ENCODE data around the gene AATK.
"Not testable (repeated sequence)": the region's sequence is repeated elsewhere in the genome, so short reads cannot be mapped to it uniquely, and the experiment has no call there.

The AATK gene

GRCh38 chr17:81086789-81087551 is 79.1 kb downstream of the AATK start:
- no peak for TF ChIP-seq GATA1 (IDR thresholded peaks at IDR 0.05; ENCODE audit: low read depth, low read length)
- no peak for TF ChIP-seq POLR2A (IDR thresholded peaks at IDR 0.05; ENCODE audit: low read length)
- no peak for DNase-seq

DNA sequence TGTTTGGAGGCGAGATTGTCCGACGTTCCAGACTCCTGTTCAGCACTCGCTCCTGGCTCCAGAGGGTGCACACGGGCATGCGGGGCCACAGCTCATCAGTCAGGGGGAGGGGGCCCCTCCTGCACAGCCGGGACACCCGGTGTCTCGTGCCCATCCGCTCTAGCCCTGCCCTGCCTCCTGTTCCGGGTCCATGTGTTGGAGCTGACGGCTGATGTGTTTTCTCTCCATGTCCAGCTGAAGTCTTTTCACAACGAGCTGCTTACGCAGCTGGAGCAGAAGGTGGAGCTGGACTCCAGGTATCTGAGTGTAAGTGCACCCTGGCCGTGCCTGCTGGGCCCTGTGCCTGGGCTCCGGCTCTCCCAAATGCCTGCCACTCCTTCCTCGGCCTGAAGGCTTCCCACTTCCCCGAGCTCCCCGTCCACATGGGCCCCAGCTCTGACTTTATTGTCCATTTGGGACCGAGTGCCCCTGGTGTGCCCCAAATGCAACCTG is 80.6 kb downstream of the AATK start:
- DNase-seq: no peak

GRCh38 chr17:81084680-81085419 is 81.2 kb downstream of the AATK start:
- no peak for DNase-seq
- TF ChIP-seq POLR2A (IDR thresholded peaks at IDR 0.05; ENCODE audit: low read length): no peak
- TF ChIP-seq GATA1 (IDR thresholded peaks at IDR 0.05; ENCODE audit: low read depth, low read length): no peak

More for the DNA sequence above, 80.6 kb downstream of the AATK start:
- no peak for TF ChIP-seq GATA1 (IDR thresholded peaks at IDR 0.05; ENCODE audit: low read depth, low read length)

DNA sequence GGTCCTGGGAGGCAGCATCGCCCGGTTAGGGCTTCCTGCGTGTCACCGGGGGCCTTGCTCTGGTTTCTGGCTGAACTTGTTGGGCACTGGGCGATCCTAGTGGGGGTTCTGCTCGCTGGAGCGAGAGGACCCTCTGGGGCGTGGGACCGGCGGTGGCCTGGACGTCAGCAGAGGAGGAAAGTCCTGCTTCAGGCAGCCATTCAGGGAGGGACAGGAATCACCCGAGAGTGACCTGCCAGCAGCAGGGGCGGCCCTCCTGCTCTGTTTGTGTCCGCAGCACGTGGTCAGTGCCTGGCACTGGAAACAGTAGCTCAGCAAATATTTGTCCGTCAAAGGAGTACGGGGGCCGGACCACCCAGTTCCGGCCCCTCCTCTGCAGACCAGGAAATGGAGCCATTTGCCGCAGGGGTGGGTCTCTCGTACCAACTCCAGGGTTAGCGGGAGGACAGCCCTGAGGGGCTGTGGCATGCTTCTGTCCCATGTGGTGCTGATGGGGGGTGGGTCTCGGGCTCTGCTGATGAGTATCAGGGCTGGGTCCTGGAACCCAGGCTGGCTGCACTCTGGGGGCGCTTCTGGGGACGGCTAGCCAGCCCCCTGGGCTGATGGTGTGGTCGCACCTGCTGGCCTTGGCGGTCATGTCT is 82.8 kb downstream of the AATK start:
- TF ChIP-seq POLR2A (IDR thresholded peaks at IDR 0.05; ENCODE audit: low read length) (no peak), GATA1 (IDR thresholded peaks at IDR 0.05; ENCODE audit: low read depth, low read length) (no peak)
- no peak for DNase-seq

DNA sequence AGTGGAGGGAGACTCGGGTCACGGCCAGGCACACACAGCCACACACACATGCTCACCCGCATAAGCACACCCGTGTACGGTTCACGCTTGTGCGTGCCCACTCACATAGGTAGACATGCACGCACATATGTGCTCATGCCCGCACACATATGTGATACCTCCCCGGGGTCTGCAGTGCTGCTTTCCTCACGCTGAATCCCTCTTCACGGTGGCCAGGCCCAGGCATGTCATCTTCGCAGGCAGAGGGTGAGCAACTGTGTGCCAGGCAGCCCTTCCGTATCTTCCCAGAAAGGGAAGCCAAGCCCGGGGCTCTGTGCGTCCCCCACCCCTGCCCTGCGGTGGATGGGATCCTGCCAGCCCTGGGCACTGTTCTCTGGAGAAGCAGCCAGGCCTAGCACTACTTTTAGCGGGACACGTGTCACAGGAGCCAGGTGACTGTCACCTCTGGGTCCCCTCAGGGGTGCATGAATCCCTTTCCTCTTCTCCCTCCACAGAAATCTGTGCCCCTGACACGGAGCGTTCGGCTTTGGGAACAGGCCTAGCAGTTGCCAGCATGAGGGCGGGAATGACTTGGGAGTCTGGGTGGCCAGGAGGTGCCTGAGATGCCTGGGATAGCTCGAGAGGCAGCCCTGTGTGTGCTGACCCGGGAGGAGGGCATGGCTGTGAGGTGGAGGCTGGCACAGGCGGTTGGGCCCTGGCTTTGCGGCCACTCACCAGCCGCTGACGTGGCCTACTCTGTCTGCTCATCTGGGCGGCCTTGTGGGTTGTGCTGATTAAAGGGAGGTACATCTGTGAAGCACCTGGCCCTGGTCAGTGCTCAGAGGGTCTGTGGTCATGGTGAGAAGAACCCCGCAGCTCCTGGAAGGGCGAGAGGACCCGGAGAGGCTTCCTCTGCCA is 83.6 kb downstream of the AATK start:
- TF ChIP-seq GATA1 (IDR thresholded peaks at IDR 0.05; ENCODE audit: low read depth, low read length) (no peak), POLR2A (IDR thresholded peaks at IDR 0.05; ENCODE audit: low read length) (no peak)
- no peak for DNase-seq

GRCh38 chr17:81081222-81082176 is 84.5 kb downstream of the AATK start:
- TF ChIP-seq GATA1 (IDR thresholded peaks at IDR 0.05; ENCODE audit: low read depth, low read length) (no peak), POLR2A (IDR thresholded peaks at IDR 0.05; ENCODE audit: low read length) (no peak)
- DNase-seq: no peak

- DNase-seq: no peak
- TF ChIP-seq GATA1 (IDR thresholded peaks at IDR 0.05; ENCODE audit: low read depth, low read length): no peak
- TF ChIP-seq POLR2A (IDR thresholded peaks at IDR 0.05; ENCODE audit: low read length): no peak
Measured at GRCh38 chr17:81080019-81080418, 86.0 kb downstream of the AATK start.

DNA sequence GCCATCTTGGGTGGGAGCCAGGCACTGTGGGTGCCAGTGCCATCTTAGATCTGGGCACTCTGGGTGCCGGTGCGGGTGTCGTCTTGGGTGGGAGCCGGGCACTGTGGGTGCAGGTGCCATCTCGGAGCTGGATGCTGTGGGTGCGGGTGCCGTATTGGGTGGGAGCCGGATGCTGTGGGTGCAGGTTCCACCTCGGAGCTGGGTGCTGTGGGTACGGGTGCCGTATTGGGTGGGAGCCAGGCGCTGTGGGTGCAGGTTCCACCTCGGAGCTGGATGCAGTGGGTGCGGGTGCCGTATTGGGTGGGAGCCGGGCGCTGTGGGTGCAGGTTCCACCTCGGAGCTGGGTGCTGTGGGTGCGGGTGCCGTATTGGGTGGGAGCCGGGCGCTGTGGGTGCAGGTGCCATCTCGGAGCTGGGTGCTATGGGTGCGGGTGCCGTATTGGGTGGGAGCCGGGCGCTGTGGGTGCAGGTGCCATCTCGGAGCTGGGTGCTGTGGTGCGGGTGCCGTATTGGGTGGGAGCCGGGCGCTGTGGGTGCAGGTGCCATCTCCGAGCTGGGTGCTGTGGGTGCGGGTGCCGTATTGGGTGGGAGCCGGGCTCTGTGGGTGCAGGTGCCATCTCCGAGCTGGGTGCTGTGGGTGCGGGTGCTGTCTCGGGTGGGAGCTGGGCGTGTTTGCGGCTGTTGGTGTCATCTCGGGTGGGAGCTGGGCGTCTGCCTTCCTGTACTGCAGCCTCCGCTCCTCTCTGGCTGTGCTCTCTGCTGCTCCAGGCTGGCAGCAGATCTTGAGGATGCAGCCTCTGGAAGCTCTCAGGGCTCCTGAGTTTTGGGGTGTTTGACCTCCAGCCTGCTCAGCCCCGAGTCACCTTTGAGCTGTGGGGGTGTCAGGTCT is 87.8 kb downstream of the AATK start:
- not testable (repeated sequence) for DNase-seq

DNA sequence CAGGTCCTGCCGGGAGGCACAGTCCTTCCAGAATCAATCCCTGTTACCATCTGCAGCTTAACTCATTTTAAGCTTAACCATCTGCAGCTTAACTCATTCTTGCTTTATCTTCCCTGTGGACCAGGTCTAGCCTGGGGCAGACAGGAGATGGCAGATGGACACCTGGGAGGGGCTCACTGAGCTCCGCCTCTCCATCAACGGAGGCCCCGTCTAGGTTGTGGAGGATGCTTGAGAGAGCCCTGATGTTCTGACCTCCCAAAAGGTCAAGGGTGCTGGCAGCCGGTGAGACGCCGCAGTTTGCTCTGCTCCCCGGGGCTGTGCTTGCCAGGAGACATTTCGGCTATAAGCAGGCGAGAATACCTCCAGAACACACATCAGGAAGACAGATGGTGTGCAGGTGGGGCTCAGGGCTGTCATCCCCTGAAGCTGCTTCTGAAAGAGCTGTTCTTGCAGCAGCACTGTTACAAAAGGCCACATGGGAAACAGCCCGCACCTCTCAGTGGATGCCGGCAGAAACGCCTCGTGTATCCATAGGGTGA is 89.8 kb downstream of the AATK start:
- DNase-seq: no peak
- TF ChIP-seq GATA1 (IDR thresholded peaks at IDR 0.05; ENCODE audit: low read depth, low read length): no peak
- no peak for TF ChIP-seq POLR2A (IDR thresholded peaks at IDR 0.05; ENCODE audit: low read length)

GRCh38 chr17:81075307-81075706 is 90.7 kb downstream of the AATK start:
- no peak for DNase-seq
- no peak for TF ChIP-seq GATA1 (IDR thresholded peaks at IDR 0.05; ENCODE audit: low read depth, low read length)
- TF ChIP-seq POLR2A (IDR thresholded peaks at IDR 0.05; ENCODE audit: low read length): no peak

DNA sequence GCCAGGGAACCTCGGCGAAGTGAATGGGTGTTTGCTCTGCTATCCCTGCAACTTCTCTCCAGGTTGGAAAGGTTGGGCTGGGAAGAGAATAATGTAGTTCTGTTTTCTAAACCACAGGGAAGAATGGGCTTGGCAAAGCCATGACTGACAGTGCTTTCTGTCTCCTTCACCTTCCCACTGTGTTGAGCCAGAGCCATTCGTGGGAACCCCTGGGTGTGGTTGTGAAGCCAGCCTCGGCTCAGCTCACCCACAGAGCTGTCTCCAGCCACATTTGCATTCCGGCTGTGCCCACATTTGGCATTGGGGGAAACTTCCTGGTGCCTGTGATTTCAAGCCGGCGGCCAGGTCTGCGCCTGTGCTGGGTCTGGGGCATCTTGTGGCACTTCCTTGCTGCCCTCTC is 91.1 kb downstream of the AATK start:
- DNase-seq: no peak
- no peak for TF ChIP-seq GATA1 (IDR thresholded peaks at IDR 0.05; ENCODE audit: low read depth, low read length)
- no peak for TF ChIP-seq POLR2A (IDR thresholded peaks at IDR 0.05; ENCODE audit: low read length)
